HG02642 (cell line): ENCODE results near the gene TTLL1.
"Not testable (repeated sequence)": the region's sequence is repeated elsewhere in the genome, so short reads cannot be mapped to it uniquely, and the experiment has no call there.

ENCODE experiments used
- ATAC-seq: cut with Tn5 transposase; IDR thresholded peaks from one replicate; pipeline ENCODE4 v1.9.1; 2021; ENCODE audit warnings: mild to moderate bottlenecking; ENCODE audit not compliant: unreplicated experiment, poor library complexity

Gene TTLL1

DNA sequence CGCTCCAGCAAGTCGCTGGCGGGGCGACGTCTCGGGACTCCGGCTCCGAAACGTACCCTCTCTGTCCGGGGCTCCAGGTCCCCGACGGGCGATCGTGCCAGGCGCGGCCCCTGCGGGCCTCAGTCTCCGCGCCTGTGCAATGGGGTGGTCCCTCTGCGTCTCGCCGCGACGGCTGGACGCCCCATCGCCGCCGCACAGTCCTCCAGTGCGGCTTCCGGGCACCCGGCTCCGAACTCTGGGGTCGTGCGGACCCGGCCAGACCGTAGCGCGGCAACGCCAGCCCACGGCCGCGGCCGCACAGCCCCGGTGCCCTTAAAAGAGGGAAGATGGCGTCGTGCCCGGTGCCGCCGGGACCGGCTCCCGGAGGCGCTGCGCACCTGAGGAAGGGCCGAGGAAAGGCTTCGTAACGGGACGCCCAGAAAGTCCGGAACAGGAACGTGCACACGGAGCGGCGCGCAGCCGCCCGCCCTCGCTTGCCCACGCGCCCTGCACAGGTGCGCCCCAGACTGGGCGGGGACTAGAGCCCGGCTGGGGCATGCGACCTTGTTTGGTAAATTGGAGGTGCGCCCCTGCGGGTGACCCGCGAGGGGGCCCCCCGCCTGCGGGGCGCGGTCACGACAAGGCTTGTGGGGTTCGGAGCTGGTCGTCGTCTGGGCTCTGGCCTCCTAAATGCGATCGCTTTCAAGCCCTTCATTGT is 21.9 kb upstream of the TTLL1 start:
- peak; percentile 59 for ATAC-seq

GRCh38 chr22:43110444-43110926 is 21.3 kb upstream of the TTLL1 start, which contains the start of gene BIK:
TSS of gene BIK (plus strand) at chr22:43110750. CDS start at chr22:43124023, 13,273 bp downstream.
- peak; percentile 61 for ATAC-seq

DNA sequence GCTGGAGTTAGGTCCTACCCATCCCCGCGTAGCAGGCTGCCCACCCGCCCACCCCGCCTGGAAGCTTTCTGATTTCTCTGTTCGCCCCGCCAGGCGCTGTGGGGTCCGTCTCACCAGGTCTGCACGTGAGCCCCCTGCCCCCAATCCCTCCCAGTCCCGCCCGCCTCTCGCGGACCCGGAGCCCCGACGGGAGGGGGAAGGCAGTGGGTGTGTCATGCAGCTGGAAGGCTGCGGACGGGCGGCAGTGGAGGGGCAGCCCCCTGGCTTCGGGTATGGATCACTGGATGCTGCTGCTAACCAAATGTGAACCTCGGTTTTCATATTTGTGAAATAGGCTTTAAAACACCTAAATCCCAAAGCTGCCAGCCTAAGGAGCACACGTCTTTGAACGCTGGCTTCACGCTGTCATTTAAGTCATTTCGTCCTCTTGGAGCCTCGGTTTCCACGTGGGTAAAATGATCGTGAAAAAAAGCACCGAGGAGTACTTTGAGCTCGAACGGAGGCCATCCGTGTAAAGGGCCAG is 20.8 kb upstream of the TTLL1 start:
- ATAC-seq = no peak

DNA sequence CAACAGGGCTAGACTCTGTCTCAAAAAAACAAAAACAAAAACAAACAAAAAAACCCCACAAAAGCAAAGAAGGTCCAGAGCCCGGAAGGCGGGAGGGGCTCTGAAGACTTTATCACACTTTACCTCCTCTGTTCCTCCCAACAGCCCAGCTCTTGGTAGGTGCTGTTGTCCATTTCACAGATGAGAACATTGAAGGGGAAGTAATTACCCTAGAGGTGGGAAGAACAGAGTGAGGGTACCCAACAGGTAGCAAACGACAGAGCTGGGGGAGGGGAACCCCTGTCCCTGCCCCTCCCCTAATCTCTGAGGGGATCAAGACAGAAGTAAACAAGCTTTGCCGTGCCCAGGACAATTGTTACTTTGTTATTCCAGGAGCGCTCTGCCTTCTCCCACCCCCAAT is 20.3 kb upstream of the TTLL1 start:
- no peak for ATAC-seq

- ATAC-seq = no peak
Observed at GRCh38 chr22:43106302-43106701, 17.1 kb upstream of the TTLL1 start.

GRCh38 chr22:43104950-43105349 is 15.8 kb upstream of the TTLL1 start:
- not testable (repeated sequence) for ATAC-seq

- not testable (repeated sequence) for ATAC-seq
Observed at GRCh38 chr22:43104056-43104625, 14.9 kb upstream of the TTLL1 start.

DNA sequence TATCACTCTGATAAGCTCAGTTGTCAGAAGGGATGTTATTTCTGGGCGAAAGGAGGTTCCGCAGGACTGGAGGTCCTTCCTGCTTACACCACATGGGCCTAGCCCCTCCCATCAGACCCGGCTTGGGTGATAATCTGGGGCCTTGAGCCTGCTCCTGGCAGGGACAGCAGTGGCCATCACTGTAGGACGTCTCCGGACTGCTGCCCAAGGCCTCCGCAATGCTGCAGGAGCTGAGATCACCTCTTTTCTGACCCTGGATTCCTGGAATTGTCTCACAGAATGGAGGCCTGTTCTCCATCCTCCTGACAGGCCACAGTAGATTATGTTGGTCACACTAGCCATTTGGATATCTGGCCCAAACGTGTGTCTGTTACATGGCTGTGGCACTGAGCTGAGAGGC is 12.1 kb upstream of the TTLL1 start:
- no peak for ATAC-seq

- no peak for ATAC-seq
Observed at GRCh38 chr22:43100225-43100624, 11.0 kb upstream of the TTLL1 start.

- no peak for ATAC-seq
Observed at GRCh38 chr22:43099095-43099494, 9.9 kb upstream of the TTLL1 start.

DNA sequence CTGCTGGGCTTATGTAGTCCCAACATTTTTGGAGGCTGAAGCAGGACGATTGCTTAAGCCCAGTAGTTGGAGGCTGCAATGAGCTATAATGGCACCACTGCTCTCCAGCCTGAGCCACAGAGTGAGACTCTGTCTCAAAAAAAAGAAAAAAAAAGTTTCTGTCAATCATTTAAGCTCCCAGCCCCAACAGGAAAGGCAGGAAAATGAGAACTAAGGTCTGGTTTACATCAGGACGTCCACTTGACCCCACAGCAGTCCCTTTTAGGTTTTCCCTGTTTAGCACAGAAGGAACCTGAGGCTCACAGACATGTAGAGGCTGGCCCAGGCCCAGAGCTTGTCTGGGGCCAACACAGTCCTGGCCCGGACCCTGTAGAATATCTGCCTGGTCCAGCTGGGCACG is 9.2 kb upstream of the TTLL1 start:
- no peak for ATAC-seq

DNA sequence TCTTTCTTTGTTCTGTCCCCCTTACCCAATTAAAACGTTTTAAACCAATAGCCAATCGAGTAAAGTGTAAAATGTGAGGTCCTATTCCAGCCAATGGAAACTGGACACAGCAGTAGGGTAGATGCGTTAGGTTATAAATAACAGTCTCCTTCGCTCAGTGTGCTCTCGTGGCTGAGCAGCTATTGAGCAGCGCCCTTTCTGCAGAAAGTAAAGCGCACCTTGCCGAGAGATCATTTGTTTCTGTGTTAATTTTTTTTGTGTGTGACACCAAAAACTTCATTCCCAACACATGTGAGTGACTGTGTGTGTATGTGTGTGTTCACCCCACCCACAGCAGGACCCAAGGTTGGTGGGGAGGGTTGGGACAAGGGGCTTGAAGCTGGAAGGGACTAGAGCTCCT is 7.2 kb upstream of the TTLL1 start:
- ATAC-seq = no peak

DNA sequence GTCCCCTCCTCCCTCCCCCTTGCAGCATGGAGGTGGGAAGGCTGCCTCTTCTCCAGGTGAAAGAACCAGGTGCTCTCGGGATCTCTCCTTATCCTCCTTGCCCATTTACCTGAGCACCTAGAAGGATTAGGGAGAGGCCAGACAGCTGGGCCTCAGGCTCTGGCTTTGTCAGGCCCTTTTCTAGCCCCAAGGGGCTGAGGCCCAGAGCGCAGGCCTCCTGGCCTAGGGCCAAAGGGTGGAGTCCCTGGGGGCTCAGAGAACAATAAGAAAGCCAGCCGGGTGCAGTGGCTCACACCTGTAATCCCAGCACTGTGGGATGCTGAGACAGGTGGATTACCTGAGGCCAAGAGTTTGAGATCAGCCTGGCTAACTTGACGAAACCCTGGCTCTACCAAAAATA is 5.4 kb upstream of the TTLL1 start:
- no peak for ATAC-seq

GRCh38 chr22:43094085-43094484 is 4.9 kb upstream of the TTLL1 start:
- ATAC-seq = no peak

DNA sequence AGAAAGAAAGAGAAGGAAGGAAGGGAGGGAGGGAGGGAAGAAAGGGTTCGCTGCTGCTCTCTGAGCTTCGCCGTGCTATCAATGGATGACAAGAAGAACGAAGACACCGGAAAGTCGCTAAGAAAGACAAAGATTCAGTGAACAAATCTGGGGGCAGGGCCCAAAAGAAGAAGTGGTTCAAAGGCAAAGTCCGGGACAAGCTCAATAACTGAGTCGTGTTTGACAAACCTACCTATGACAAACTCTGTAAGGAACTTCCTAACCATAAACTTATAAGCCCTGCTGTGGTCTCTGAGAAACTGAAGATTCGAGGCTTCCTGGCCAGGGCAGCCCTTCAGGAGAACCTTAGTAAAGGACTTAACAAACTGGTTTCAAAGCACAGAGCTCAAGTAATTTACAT is 2.9 kb upstream of the TTLL1 start:
- no peak for ATAC-seq

DNA sequence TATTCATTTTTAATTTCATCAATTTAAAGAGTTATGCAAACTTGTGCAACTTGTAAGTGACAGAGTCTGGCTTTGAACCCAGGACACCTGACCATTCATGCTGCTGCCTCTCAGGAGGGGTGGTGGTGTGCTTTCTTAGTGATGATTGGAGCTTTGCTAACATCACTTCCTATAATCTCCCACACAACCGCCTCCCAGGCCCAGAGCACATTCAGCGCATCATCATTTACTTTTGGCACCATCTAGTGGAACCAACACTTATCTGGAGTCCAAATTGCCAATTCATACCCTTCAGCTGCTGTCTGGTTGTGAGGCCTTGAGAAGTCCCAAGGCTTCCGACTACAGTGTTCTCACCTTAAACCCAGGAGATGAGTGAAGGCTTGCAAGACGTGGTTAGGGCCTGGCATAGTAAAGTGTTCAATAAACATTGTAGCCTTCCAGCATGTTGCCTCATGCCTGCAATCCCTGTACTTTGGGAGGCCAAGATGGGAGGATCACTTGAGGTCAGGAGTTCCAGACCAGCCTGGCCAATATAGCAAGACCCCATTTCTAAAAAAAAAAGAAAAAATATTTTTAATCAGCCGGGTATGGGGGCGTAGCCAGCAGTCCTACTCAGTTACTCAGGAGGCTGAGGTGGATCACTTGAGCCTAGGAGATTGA is 1.1 kb upstream of the TTLL1 start:
- no peak for ATAC-seq

GRCh38 chr22:43088627-43088983 is 586 bp downstream of the TTLL1 start:
- ATAC-seq = no peak

GRCh38 chr22:43085658-43086606 is 3.3 kb downstream of the TTLL1 start:
- no peak for ATAC-seq

DNA sequence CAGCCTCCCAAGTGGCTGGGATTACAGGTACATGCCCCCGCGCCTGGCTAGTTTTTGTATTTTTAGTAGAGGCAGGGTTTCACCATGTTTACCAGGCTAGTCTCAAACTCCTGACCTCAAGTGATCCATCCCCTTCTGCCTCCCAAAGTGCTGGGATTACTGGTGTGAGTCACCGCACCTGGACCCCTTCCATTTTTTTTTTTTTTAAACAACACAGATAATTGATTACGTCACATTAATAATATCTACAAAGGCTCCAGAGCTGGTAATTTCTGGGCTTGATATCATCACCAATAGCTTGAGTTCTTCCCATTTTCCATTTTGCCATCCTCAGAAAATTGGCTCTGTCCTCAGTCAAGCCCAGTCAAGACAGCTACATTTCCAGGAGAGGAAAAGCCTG is 7.2 kb downstream of the TTLL1 start:
- ATAC-seq = no peak

DNA sequence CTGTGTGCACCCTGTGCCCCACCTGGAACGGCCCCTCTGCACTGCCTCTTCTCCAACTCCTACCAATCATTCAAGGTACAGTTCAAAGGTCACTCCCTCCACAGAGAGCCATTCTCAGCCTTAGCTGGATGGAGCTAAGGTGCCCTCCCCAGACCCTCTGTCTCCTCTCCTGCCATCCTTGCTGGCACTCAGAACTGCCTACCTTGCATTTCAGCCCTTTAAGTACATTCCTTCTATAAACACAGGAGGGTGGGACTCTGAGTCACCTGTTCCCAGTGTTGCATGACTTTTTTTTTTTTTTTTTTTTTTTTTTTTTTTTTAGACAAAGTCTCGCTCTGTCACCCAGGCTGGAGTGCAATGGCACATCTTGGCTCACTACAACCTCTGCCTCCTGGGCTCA is 8.6 kb downstream of the TTLL1 start:
- no peak for ATAC-seq
